ENCODE results near the gene COPE.

The COPE gene

GRCh38 chr19:18889949-18890745 lies 29.0 kb downstream of the COPE start:
- Histone ChIP-seq H3K36me3 (ENCODE audit: control insufficient read depth, insufficient read depth, low read length) (peaks cover 11% of the 10 kb centered on the region), H3K27ac (ENCODE audit: low read depth, low read length, severe bottlenecking) (no peak overlapping the region), H3K9me3 (ENCODE audit: control insufficient read depth, low read length) (no peaks in the 10 kb centered on the region), H3K4me1 (ENCODE audit: control insufficient read depth, insufficient read depth, low read length, poor library complexity, severe bottlenecking) (peaks cover 7% of the 10 kb centered on the region), H3K4me3 (ENCODE audit: extremely low read depth, insufficient read depth, low read length, poor library complexity, severe bottlenecking) (no peak overlapping the region)
- 83 to 94% methylated on average over 7 to 8 of the region's 10 CpGs for WGBS, 2 experiments (ENCODE audit: insufficient coverage in 2 of 2)

GRCh38 chr19:18886972-18887371 lies 32.2 kb downstream of the COPE start:
- Histone ChIP-seq H3K27ac (ENCODE audit: low read depth, low read length, severe bottlenecking) (no peak overlapping the region), H3K36me3 (ENCODE audit: control insufficient read depth, insufficient read depth, low read length) (peaks cover 29% of the 10 kb centered on the region), H3K9me3 (ENCODE audit: control insufficient read depth, low read length) (no peaks in the 10 kb centered on the region), H3K4me3 (ENCODE audit: extremely low read depth, insufficient read depth, low read length, poor library complexity, severe bottlenecking) (no peak overlapping the region), H3K4me1 (ENCODE audit: control insufficient read depth, insufficient read depth, low read length, poor library complexity, severe bottlenecking) (no peaks in the 10 kb centered on the region)
- 90 to 97% methylated on average over 3 to 4 of the region's 4 CpGs for WGBS, 2 experiments (ENCODE audit: insufficient coverage in 2 of 2)

GRCh38 chr19:18883526-18884304 lies 35.5 kb downstream of the COPE start:
- H3K9me3 ChIP-seq (ENCODE audit: control insufficient read depth, low read length): no peaks in the 10 kb centered on the region
- peaks cover 49% of the 10 kb centered on the region for H3K36me3 ChIP-seq (ENCODE audit: control insufficient read depth, insufficient read depth, low read length)
- H3K4me1 ChIP-seq (ENCODE audit: control insufficient read depth, insufficient read depth, low read length, poor library complexity, severe bottlenecking): no peaks in the 10 kb centered on the region
- no peak overlapping the region for H3K27ac ChIP-seq (ENCODE audit: low read depth, low read length, severe bottlenecking)
- 94% methylated on average over 27 to 28 of the region's 30 CpGs for WGBS, 2 experiments (ENCODE audit: insufficient coverage in 2 of 2)
- no peak overlapping the region for H3K4me3 ChIP-seq (ENCODE audit: extremely low read depth, insufficient read depth, low read length, poor library complexity, severe bottlenecking)

GRCh38 chr19:18881491-18881890 lies 37.7 kb downstream of the COPE start:
- H3K4me1 ChIP-seq (ENCODE audit: control insufficient read depth, insufficient read depth, low read length, poor library complexity, severe bottlenecking): no peaks in the 10 kb centered on the region
- WGBS, 2 experiments (ENCODE audit: insufficient coverage in 2 of 2): 95 to 96% methylated on average over 6 to 7 of the region's 7 CpGs
- H3K9me3 ChIP-seq (ENCODE audit: control insufficient read depth, low read length): no peaks in the 10 kb centered on the region
- no peak overlapping the region for H3K4me3 ChIP-seq (ENCODE audit: extremely low read depth, insufficient read depth, low read length, poor library complexity, severe bottlenecking)
- H3K27ac ChIP-seq (ENCODE audit: low read depth, low read length, severe bottlenecking): no peak overlapping the region
- peaks cover 64% of the 10 kb centered on the region for H3K36me3 ChIP-seq (ENCODE audit: control insufficient read depth, insufficient read depth, low read length)

GRCh38 chr19:18879579-18880373 lies 39.4 kb downstream of the COPE start:
- Histone ChIP-seq H3K36me3 (ENCODE audit: control insufficient read depth, insufficient read depth, low read length) (peaks cover 68% of the 10 kb centered on the region), H3K4me3 (ENCODE audit: extremely low read depth, insufficient read depth, low read length, poor library complexity, severe bottlenecking) (no peak overlapping the region)
- WGBS, 2 experiments (ENCODE audit: insufficient coverage in 2 of 2): 79 to 93% methylated on average over 5 to 12 of the region's 13 CpGs

GRCh38 chr19:18878858-18879578 lies 40.2 kb downstream of the COPE start:
- Histone ChIP-seq H3K4me1 (ENCODE audit: control insufficient read depth, insufficient read depth, low read length, poor library complexity, severe bottlenecking) (no peaks in the 10 kb centered on the region), H3K27ac (ENCODE audit: low read depth, low read length, severe bottlenecking) (no peak overlapping the region), H3K9me3 (ENCODE audit: control insufficient read depth, low read length) (no peaks in the 10 kb centered on the region), H3K36me3 (ENCODE audit: control insufficient read depth, insufficient read depth, low read length) (peaks cover 67% of the 10 kb centered on the region), H3K4me3 (ENCODE audit: extremely low read depth, insufficient read depth, low read length, poor library complexity, severe bottlenecking) (no peak overlapping the region)
- 92 to 97% methylated on average over 20 to 32 of the region's 34 CpGs for WGBS, 2 experiments (ENCODE audit: insufficient coverage in 2 of 2)

More at GRCh38 chr19:18879579-18880373, 39.4 kb downstream of the COPE start:
- Histone ChIP-seq H3K9me3 (ENCODE audit: control insufficient read depth, low read length) (no peaks in the 10 kb centered on the region), H3K27ac (ENCODE audit: low read depth, low read length, severe bottlenecking) (no peak overlapping the region), H3K4me1 (ENCODE audit: control insufficient read depth, insufficient read depth, low read length, poor library complexity, severe bottlenecking) (no peaks in the 10 kb centered on the region)

- H3K36me3 ChIP-seq (ENCODE audit: control insufficient read depth, insufficient read depth, low read length): peaks cover 64% of the 10 kb centered on the region
- no peak overlapping the region for H3K27ac ChIP-seq (ENCODE audit: low read depth, low read length, severe bottlenecking)
- H3K4me3 ChIP-seq (ENCODE audit: extremely low read depth, insufficient read depth, low read length, poor library complexity, severe bottlenecking): no peak overlapping the region
- H3K4me1 ChIP-seq (ENCODE audit: control insufficient read depth, insufficient read depth, low read length, poor library complexity, severe bottlenecking): no peaks in the 10 kb centered on the region
- 88 to 96% methylated on average over 18 to 24 of the region's 25 CpGs for WGBS, 2 experiments (ENCODE audit: insufficient coverage in 2 of 2)
- no peaks in the 10 kb centered on the region for H3K9me3 ChIP-seq (ENCODE audit: control insufficient read depth, low read length)
These were observed 41.0 kb downstream of the COPE start for GRCh38 chr19:18878058-18878797.

GRCh38 chr19:18876865-18877264 lies 42.3 kb downstream of the COPE start:
- no peaks in the 10 kb centered on the region for H3K9me3 ChIP-seq (ENCODE audit: control insufficient read depth, low read length)
- 100% methylated on average over 7 of the region's 7 CpGs for WGBS, 2 experiments (ENCODE audit: insufficient coverage in 2 of 2)
- H3K4me3 ChIP-seq (ENCODE audit: extremely low read depth, insufficient read depth, low read length, poor library complexity, severe bottlenecking): no peak overlapping the region
- peaks cover 56% of the 10 kb centered on the region for H3K36me3 ChIP-seq (ENCODE audit: control insufficient read depth, insufficient read depth, low read length)
- no peak overlapping the region for H3K27ac ChIP-seq (ENCODE audit: low read depth, low read length, severe bottlenecking)
- no peaks in the 10 kb centered on the region for H3K4me1 ChIP-seq (ENCODE audit: control insufficient read depth, insufficient read depth, low read length, poor library complexity, severe bottlenecking)

- H3K27ac ChIP-seq (ENCODE audit: low read depth, low read length, severe bottlenecking): no peak overlapping the region
- H3K36me3 ChIP-seq (ENCODE audit: control insufficient read depth, insufficient read depth, low read length): peaks cover 48% of the 10 kb centered on the region
- WGBS, 2 experiments (ENCODE audit: insufficient coverage in 2 of 2): 97 to 100% methylated on average over 3 to 4 of the region's 5 CpGs
These were observed 43.5 kb downstream of the COPE start for GRCh38 chr19:18875726-18876125.

More at GRCh38 chr19:18875726-18876125, 43.5 kb downstream of the COPE start:
- Histone ChIP-seq H3K9me3 (ENCODE audit: control insufficient read depth, low read length) (no peaks in the 10 kb centered on the region), H3K4me3 (ENCODE audit: extremely low read depth, insufficient read depth, low read length, poor library complexity, severe bottlenecking) (no peak overlapping the region), H3K4me1 (ENCODE audit: control insufficient read depth, insufficient read depth, low read length, poor library complexity, severe bottlenecking) (no peaks in the 10 kb centered on the region)

Measured in mesodermal cell (in vitro differentiated cells).